GM18873 (cell line): ENCODE data around the gene LIMK2.
"Not testable (repeated sequence)": the region's sequence is repeated elsewhere in the genome, so short reads cannot be mapped to it uniquely, and the experiment has no call there.

ENCODE experiments used
- ATAC-seq: cut with Tn5 transposase; IDR thresholded peaks from one replicate; pipeline ENCODE4 v1.9.1; 2021; ENCODE audit warnings: mild to moderate bottlenecking, moderate library complexity, moderate number of reproducible peaks; ENCODE audit not compliant: unreplicated experiment, low FRiP score

The LIMK2 gene

GRCh38 chr22:31241936-31242335 lies 29.8 kb downstream of the LIMK2 start:
- ATAC-seq: no peak

GRCh38 chr22:31243339-31244045 lies 31.4 kb downstream of the LIMK2 start:
- no peak for ATAC-seq

GRCh38 chr22:31244046-31244942 lies 32.2 kb downstream of the LIMK2 start:
- no peak for ATAC-seq

- ATAC-seq: no peak
Measured at GRCh38 chr22:31244943-31245451, 32.9 kb downstream of the LIMK2 start.

GRCh38 chr22:31245998-31246397 lies 33.9 kb downstream of the LIMK2 start:
- not testable (repeated sequence) for ATAC-seq

GRCh38 chr22:31246687-31247086 lies 34.6 kb downstream of the LIMK2 start:
- ATAC-seq: no peak

- no peak for ATAC-seq
Measured at GRCh38 chr22:31247726-31248125, 35.6 kb downstream of the LIMK2 start.

- ATAC-seq: no peak
Measured at GRCh38 chr22:31248138-31248745, 36.1 kb downstream of the LIMK2 start.

- ATAC-seq: no peak
Measured at GRCh38 chr22:31248965-31249958, 37.2 kb downstream of the LIMK2 start.

- ATAC-seq: no peak
Measured at GRCh38 chr22:31250740-31251600, 38.9 kb downstream of the LIMK2 start.

GRCh38 chr22:31253949-31254348 lies 41.9 kb downstream of the LIMK2 start:
- no peak for ATAC-seq

GRCh38 chr22:31259798-31260473 lies 47.8 kb downstream of the LIMK2 start:
- ATAC-seq: no peak

GRCh38 chr22:31260474-31260856 lies 48.4 kb downstream of the LIMK2 start:
- no peak for ATAC-seq

- ATAC-seq: no peak
Measured at GRCh38 chr22:31262312-31263133, 50.4 kb downstream of the LIMK2 start.

- no peak for ATAC-seq
Measured at GRCh38 chr22:31263896-31264640, 52.0 kb downstream of the LIMK2 start.

GRCh38 chr22:31268281-31268680 lies 56.2 kb downstream of the LIMK2 start:
- ATAC-seq: no peak
